GM21447 (cell line): ENCODE results near the gene SIPA1L3.
A peak's percentile ranks its signal among the peaks of the same experiment; 100 is the strongest.
"Not testable (repeated sequence)": the region's sequence is repeated elsewhere in the genome, so short reads cannot be mapped to it uniquely, and the experiment has no call there.

ENCODE experiments used
- ATAC-seq: cut with Tn5 transposase; IDR thresholded peaks from one replicate; pipeline ENCODE4 v1.9.1; 2021; ENCODE audit not compliant: unreplicated experiment

Gene SIPA1L3

GRCh38 chr19:38017401-38018151 is 110.6 kb downstream of the SIPA1L3 start:
- no peak for ATAC-seq

GRCh38 chr19:38018694-38019395 is 111.8 kb downstream of the SIPA1L3 start:
- ATAC-seq, result no peak

DNA sequence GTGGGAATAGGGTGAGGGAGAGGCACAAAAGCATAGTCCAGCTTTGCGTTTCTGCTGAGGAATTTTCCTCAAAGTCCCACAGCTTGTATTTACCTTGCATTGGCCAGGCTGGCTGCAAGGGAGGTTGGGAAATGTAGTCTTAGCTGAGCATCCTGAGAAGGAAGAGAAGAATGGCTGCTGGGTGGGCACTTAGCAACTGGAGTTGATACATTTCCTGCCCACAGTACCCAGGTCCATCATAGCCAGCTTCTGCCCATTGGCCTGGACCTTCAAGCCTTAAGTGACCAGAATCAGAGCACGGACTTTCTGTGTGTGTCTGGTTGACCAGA is 112.4 kb downstream of the SIPA1L3 start:
- ATAC-seq, result no peak

- ATAC-seq, result no peak
These were observed 113.3 kb downstream of the SIPA1L3 start for GRCh38 chr19:38020311-38020710.

DNA sequence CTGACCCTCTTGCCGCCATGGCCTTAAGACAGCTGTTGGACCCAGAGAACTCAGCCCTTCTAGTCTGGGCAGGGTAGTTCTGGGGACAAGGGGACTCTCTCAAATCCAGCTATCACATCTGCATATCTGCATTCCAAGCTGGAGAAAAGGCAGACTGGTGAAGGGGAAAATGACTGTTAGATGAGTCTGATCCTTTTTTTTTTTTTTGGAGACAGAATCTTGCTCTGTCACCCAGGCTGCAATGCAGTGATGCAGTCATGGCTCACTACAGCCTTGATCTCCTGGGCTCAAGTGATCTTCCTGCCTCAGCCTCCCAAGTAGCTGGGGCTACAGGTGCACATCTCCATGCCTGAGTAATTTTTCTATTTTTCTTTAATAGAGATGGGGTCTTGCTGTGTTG is 114.3 kb downstream of the SIPA1L3 start:
- no peak for ATAC-seq

DNA sequence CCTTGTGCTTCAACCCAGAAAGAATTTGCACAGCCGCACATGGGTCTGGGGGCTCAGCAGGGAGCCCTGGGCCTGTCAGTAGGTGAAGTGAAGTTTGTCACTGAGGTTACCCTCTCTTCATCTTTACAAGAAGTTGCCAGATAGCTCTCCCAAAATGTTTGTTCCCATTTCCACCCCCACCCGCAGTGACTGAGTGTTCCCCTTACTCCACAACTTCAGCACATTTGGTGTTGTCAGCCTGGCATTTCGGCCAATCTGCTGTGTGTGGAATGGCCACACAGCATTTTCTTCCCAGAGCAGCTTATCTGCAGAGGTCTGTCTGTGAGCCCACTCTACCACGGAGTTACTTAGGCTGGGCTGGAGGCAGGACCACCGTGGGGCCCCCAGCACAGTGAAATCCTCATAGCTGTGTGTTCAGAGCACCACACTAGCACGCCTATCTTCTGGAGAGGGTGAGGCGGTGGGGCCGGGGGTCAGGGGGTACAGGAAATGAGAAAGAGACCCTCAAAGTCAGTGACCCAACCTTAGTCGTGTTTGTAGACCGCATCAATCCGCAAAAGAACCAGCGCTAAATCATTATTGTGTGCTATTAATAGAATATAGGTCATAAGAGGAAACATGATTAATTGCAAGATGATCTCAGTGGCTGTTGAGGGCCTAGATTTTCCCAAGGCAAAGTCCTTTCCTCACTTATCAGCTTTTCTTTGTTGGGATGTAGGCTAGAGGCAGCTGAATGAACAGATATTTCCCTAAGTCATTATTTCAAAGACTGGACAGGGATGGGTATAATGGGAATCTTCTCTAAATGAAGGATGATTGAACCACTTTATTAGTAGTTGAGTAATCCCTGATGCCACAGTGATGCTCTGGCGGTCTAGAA is 116.0 kb downstream of the SIPA1L3 start:
- no peak for ATAC-seq

- no peak for ATAC-seq
These were observed 116.9 kb downstream of the SIPA1L3 start for GRCh38 chr19:38023671-38024541.

DNA sequence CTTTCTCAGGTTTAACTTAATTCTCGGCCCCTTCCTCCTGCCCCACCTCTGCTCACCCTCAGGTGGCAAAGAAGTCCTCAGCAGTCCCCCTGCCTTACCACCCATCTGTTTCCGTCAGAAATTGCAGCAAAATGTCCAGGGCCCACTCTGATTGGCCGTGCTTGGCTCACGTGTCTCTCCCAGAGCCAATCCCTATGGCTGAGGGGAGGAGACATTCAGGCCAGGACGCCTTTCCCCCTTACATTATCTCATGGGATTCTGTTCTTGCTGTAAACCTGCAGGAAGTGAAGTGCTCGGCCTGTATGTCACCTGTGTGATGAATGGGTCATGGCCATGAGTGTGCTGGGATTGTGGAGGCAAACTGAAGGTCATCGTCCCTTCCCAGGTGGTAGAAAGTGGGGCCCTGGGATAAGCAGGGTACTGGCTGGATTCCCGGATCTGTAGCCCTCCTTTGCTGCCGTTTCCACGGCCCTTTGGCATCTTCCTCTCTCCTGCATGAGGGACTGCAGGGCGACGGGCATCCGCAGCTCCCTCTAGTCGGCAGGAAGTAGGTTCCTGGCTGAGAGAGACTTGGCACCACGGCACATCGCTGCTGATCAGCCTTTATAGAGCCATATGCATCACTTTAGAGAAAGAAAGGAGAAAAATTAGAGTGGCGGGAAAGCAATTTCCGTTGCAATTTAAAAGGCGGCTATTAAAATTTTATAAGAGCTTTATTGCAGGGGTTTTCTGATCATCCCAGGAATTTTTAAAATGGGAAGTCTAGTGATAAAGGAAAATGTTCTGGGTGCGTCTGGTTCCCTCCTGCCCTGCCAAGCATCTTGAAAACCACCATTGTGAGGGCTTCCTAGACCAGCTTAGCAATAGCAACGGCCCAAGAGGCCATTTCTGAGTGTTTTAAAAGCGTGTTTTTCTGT is 118.2 kb downstream of the SIPA1L3 start:
- ATAC-seq, result no peak

DNA sequence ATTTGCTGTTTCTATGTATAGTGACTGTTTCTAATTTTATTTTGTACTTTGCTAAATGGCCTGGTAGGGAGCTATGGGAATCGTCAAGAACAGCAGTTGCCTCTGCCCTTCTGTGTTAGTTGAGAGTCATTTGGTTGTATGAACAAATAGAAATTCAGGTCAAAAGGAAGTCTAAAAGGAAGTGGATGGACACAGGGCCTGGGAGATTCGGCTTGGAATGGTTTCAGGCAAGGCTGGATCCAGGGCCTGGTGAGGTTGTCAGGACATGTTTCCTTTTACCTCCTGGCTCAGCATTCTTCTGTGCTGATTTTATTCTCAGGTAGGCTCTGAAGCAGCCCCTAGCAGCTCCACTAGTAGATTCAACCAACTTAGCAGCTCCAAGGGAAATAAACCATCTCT is 118.9 kb downstream of the SIPA1L3 start:
- ATAC-seq, result no peak

GRCh38 chr19:38028913-38029510 is 122.0 kb downstream of the SIPA1L3 start:
- ATAC-seq, result no peak

DNA sequence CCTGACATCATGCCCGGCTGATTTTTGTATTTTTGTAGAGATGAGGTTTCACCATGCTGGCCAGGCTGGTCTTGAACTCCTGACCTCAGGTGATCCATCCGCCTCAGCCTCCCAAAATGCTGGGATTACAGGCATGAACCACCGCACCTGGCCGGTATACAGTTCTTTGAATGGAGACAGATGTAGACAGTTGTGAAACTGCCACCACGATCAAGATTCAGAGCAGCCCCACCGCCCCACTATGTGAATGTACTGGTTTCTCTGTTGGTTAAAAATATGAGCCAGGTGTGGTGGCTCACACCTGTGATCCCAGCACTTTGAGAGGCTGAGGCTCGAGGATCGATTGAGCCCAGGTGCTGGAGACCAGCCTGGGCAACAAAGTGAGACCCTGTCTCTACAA is 123.0 kb downstream of the SIPA1L3 start:
- ATAC-seq, result not testable (repeated sequence)

GRCh38 chr19:38030686-38031422 is 123.8 kb downstream of the SIPA1L3 start:
- no peak for ATAC-seq

DNA sequence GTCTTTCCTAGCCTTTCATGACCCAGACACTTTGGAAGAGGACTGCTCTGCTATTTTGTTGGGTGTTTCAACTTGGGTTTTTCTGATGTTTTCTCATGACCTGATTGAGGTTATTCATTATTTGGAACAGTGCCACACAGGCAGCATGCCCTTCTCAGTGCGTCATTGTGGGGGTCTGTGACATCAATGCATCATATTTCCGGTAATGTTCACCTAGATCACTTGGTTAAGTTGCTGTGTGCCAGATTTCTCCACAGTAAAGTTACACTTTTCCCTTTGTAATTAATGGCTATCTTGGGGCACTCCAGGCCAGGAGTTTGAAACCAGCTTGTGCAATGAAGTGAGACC is 124.4 kb downstream of the SIPA1L3 start:
- no peak for ATAC-seq

- no peak for ATAC-seq
These were observed 125.1 kb downstream of the SIPA1L3 start for GRCh38 chr19:38032151-38032550.

DNA sequence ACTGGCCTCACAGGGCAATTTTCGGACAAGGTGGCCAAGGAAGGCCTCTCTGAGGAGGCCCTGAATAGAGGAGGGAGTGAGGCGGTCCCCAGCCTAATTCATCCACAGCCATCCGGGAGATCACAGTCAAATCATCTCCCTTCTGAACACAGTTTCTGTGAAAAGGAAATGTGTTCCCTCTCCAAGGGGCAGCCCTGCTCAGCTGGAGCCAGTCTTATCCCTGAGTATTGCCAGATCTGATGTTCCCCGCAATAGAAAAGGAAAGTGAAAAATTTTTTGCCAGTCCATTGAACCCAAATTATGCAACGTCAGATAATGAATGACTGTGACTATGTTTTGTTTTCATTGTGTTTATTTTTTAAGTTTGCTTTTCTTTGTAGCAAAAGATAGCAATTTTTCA is 125.9 kb downstream of the SIPA1L3 start:
- no peak for ATAC-seq

- peak; percentile 72 for ATAC-seq
These were observed 126.9 kb downstream of the SIPA1L3 start for GRCh38 chr19:38033658-38034491.

DNA sequence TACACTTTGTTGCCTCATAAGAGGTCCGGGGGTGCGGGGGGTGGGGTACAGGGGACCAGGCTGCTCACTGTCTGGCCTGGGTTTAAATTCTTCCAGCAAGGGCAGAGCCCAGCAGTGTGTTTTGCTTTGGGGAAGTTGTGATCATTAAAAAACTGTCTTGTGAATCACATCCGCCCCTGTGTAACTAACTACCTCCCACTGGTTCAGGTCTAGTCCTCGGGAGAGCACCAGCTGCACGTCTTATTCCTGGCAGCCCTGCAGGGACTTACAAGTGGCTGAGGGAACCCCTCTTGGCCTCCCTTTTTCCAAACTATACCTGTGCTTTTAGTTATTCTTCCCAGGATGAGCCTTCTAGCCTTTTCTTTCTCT is 127.5 kb downstream of the SIPA1L3 start:
- ATAC-seq, result no peak
